ENCODE results near the gene TFAP2E.

TFAP2E gene

GRCh38 chr1:35558374-35559316 lies 14.5 kb upstream of the TFAP2E start:
- TF ChIP-seq, protein P1, sequence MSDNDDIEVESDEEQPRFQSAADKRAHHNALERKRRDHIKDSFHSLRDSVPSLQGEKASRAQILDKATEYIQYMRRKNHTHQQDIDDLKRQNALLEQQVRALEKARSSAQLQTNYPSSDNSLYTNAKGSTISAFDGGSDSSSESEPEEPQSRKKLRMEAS (IDR thresholded peaks at IDR 0.05; ENCODE audit: low read depth, low read length), result no peak
- TF ChIP-seq POLR2A (IDR thresholded peaks at IDR 0.05; ENCODE audit: extremely low read depth, insufficient read length) (no peak), MYC (IDR thresholded peaks at IDR 0.05; ENCODE audit: low read depth, low read length) (no peak), CTCF (IDR thresholded peaks at IDR 0.05; ENCODE audit: low read depth, low read length) (no peak)
- peak overlapping the region; percentile 82 for H3K4me3 ChIP-seq (ENCODE audit: low read depth, low read length)
- DNase-seq (ENCODE audit: low read depth), result peak; percentile 55

DNA sequence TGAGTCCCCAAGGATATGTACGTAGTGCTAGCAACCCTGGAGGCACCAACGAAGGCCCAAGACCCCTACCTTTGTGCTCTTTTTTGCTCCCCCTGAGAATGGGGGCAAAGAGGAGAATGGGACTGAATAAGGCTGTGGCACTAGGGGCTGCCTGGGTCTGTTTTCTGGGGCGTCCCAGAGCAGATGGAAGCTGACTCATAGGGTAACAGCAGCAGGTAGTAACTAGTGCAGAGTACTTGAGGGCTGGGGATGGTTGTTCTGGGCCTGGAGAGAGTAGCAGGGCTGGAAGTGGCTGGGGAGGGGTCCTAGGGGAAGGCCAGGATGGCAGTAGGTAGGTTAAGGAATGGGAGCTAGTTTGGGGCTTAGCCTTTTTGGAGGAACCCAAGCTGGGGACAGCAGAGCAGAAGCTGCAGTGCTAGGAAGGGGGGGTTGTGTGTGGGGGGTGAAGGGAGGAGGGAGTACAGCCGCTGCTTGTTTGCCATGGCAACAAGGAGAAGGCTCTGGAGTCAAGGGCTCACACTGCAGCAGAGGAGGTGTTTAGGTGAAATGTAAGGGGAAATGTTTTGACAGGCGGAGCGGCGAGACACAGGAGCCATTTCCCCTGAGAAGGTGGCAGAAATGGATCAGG lies 13.7 kb upstream of the TFAP2E start:
- H3K4me3 ChIP-seq (ENCODE audit: low read depth, low read length), result no peak overlapping the region
- TF ChIP-seq CTCF (IDR thresholded peaks at IDR 0.05; ENCODE audit: low read depth, low read length) (no peak), MYC (IDR thresholded peaks at IDR 0.05; ENCODE audit: low read depth, low read length) (no peak), POLR2A (IDR thresholded peaks at IDR 0.05; ENCODE audit: extremely low read depth, insufficient read length) (no peak)
- DNase-seq (ENCODE audit: low read depth), result no peak

DNA sequence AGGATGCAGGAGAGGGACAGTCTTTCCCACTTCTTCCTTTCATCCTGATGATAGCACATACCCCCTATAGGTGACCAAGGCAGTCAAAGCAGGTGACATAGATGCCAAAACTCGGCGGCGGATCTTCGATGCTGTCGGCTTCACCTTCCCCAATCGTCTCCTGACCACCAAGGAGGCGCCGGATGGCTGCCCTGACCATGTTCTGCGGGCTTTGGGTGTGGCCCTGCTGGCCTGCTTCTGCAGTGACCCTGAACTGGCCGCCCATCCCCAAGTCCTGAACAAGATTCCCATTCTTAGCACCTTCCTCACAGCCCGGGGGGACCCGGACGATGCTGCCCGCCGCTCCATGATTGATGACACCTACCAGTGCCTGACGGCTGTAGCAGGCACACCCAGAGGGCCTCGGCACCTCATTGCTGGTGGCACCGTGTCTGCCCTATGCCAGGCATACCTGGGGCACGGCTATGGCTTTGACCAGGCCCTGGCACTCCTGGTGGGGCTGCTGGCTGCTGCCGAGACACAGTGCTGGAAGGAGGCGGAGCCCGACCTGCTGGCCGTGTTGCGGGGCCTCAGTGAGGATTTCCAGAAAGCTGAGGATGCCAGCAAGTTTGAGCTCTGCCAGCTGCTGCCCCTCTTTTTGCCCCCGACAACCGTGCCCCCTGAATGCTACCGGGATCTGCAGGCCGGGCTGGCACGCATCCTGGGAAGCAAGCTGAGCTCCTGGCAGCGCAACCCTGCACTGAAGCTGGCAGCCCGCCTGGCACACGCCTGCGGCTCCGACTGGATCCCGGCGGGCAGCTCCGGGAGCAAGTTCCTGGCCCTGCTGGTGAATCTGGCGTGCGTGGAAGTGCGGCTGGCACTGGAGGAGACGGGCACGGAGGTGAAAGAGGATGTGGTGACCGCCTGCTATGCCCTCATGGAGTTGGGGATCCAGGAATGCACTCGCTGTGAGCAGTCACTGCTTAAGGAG lies 12.6 kb upstream of the TFAP2E start:
- no peak for TF ChIP-seq POLR2A (IDR thresholded peaks at IDR 0.05; ENCODE audit: extremely low read depth, insufficient read length)
- TF ChIP-seq, protein P1 (IDR thresholded peaks at IDR 0.05; ENCODE audit: low read depth, low read length), result no peak
- TF ChIP-seq CTCF (IDR thresholded peaks at IDR 0.05; ENCODE audit: low read depth, low read length), result no peak
- no peak for TF ChIP-seq MYC (IDR thresholded peaks at IDR 0.05; ENCODE audit: low read depth, low read length)
- H3K4me3 ChIP-seq (ENCODE audit: low read depth, low read length), result no peak overlapping the region
- no peak for DNase-seq (ENCODE audit: low read depth)

- H3K4me3 ChIP-seq (ENCODE audit: low read depth, low read length), result no peak overlapping the region
- no peak for DNase-seq (ENCODE audit: low read depth)
- TF ChIP-seq, protein P1 (IDR thresholded peaks at IDR 0.05; ENCODE audit: low read depth, low read length), result no peak
- TF ChIP-seq MYC (IDR thresholded peaks at IDR 0.05; ENCODE audit: low read depth, low read length), result no peak
- no peak for TF ChIP-seq POLR2A (IDR thresholded peaks at IDR 0.05; ENCODE audit: extremely low read depth, insufficient read length)
- no peak for TF ChIP-seq CTCF (IDR thresholded peaks at IDR 0.05; ENCODE audit: low read depth, low read length)
These were observed 11.7 kb upstream of the TFAP2E start for GRCh38 chr1:35561297-35561971.

Data from NB4 (cell line).